HG02623 (cell line): ENCODE measurements around the gene PRELP.
"Not testable (repeated sequence)": the region's sequence is repeated elsewhere in the genome, so short reads cannot be mapped to it uniquely, and the experiment has no call there.

Source experiments
- ATAC-seq: cut with Tn5 transposase; IDR thresholded peaks from one replicate; pipeline ENCODE4 v1.9.1; 2021; ENCODE audit warnings: moderate library complexity; ENCODE audit not compliant: unreplicated experiment

Gene PRELP

DNA sequence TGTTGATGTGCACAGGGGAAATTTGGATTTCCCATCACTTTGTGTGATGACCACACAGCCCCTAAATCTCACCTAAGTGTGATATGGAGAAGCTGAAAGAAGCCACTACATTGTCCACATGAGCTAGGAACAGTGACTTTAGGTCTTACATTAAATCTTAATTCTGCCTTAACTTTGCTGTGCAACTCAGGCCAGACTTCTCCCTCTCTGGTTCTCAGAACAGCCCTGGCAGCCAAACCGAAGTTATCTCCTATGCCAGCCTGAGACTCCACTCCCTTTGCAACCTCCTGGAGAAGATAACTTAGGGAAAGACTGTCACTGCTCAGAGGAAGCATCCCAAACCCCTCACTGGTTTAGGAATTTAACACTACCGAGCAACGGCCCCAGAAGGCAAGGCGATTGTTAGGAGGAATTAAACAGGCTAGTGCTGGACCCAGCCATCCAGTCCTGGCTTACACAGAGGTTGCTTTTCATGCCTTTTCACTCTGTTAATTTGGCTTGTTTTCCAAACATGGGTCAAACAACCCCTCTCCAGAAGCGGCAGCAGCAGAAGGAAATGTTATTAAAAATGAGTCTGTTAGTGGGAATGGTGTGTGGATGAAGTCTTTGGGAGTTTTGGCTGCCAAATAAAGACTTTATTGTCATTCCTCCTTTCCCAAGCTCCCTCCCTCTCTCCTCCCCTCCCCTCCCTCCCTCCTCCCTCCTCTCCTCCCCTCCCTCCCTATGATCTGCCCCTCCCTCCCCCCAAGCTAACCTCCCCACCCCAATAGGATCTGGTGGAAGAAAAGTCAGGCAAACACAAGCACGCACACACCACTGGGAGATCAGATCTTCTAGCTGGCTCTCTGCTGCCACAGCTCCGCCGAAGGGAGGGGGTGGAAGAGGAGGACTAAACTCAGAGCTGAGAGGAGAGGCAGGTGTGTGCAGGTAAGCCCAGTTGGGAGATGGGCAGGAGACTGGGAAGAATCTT lies at the start of gene PRELP:
PRELP (plus strand) TSS at position 795 of the 970 bp plus-strand sequence. CDS start 7,379 bp downstream, outside the sequence.
- ATAC-seq: no peak

DNA sequence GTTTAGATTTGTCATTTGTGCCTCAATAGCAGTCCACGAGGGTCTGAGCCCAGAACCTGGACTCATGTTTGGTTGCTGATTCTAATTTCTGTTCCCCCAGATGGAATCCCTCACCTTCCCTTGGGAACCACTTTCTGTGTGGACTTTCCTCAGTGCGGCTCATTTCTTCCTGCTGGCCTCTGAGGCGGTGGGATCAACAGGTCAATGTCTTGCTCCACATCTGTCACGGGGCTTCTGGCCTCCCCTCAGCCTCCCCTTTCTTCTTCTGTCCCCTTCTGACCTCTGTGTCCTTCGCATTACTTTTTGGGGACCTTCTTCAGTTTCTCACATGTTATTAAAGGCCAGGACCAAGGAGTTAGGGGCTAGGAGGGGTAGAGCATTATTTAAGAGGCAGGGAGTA lies 49.2 kb upstream of the PRELP start:
- no peak for ATAC-seq

DNA sequence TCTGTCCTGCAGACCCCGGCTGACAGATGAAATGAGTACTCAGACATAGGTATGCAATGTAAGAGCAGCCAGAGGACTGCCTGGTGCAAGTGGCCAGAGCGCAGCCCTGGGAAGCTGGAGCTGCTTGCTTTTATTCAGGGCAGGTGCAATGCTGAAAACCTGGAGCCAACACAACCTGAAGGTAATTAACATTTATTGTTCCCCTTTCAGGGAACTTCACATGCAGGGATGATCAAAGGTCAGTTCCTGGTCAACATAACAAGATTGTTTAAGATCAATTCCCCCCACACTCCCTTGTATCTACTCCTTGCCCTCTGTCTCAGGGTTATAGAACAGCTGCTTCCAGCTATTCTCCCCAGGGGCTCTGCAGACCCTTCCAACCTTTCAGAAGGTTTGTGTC lies 48.7 kb upstream of the PRELP start:
- no peak for ATAC-seq

DNA sequence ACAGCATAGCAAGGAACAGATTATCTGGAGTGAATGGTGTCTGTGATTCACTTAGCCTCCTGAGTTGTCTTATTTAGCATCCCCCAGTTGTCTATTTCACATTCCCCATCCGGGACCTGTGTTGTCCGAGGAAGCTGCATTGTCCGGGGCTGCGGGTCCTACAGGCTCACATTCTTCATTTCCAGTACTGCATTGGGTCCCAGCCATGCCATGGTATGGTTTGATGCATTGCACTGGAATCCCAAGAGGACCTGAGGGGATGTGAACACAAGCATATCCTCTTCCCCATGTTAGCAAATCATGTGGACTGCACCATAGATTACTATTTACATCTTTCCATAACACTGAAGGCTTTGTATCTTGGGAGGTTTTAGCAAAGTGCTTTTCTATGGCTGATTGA lies 48.2 kb upstream of the PRELP start:
- no peak for ATAC-seq

DNA sequence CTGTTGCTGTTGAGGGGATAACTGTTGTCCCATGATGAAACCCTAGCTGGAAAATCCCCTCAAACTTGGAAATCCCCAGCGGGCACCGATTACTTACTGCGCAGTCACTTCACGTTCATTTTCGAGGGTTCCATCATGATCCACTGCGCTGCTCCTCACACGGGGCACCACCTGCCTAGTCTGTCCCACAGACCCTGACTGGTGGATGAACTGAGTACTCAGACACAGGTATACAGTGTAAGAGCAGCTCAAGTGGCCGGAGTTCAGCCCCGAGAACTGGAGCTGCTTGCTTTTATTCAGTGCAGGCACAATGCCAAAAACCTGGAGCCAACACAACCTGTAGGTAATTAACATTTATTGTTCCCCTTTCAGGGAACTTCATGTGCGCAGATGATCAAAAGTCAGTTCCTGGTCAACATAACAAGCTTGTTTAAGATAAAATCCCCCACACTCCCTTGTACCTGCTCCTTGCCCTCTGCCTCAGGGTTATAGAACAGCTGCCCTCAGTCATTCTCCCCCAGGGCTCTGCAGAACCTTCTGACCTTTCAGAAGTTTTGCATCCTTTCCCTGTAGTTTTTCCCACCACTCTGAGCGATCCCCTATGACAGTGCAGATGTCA lies 46.5 kb upstream of the PRELP start:
- no peak for ATAC-seq

DNA sequence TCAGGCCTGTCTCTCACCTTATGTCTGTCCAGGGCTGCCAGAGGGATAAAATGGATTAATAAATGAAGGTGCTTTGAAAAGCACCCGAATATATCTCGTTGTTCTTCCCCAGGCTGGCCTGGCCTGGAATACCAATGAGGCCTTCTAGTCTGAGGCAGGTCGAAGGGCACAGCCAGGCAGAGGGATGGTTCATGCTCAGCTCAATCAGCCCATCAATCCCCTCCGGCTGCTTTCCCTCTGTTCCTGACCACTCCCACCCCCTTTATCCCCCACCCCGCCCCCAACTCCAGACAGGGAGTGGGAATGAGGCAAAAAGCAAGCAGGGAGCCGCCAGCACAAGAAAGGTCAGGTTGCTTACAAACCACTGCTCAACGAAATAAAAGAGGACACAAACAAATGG lies 40.0 kb upstream of the PRELP start:
- no peak for ATAC-seq

DNA sequence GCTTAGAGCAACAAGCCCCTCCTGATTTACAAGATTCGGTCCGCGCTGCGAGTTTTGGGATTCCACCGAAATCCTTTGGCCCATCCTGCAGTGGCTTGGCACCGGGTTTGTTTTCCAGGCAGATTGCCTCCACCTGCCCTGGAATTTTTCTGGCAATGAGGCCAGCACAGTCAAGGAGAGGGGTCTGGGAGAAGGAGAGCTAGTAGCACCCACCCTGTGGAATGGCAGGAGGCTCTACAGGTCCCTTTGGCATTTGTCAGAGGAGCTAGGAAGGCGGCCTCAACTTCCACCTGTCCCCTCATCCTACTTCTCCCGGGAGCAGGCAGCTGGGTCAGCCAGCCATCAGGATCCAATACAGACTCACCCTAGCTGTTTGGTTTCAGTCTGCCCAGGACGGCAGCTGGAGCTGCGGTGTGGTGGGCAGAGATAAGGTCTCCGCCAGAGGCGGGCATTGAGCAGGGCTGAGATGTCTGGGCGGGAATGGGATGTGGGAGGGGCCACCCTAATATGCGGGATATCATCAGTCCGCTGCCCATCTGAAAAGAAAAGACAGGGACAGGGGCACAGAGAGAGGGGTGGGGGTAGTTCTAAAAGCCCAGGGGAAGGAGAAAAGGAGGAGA lies 37.8 kb upstream of the PRELP start:
- no peak for ATAC-seq

DNA sequence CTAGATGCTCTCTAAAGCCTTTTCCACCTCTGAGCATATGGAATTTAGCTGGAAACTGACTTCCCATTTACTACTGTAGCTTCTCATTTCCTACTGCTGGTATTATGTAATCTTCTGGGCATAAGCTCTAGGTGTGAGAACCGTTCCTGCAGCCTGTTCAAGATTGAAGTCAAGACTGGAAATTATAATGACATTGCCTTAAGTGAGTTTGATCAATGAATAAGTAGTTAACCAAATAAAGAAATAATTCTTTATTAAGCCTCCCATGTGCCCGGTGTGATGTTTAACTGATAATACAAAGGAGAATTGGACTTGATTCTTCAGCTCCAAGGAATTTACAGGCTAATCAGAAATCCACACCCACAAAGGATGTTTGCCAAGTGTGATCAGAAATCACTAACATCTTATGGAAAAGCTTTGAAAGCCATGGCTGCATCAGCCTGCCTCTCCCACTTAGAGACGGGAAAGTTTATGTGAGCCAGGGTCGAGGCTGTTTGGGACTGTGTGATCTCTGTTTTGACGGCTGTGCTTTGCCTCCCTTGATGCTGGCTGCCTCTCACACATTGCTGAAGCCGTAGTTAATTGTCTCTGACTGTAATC lies 36.4 kb upstream of the PRELP start:
- no peak for ATAC-seq

DNA sequence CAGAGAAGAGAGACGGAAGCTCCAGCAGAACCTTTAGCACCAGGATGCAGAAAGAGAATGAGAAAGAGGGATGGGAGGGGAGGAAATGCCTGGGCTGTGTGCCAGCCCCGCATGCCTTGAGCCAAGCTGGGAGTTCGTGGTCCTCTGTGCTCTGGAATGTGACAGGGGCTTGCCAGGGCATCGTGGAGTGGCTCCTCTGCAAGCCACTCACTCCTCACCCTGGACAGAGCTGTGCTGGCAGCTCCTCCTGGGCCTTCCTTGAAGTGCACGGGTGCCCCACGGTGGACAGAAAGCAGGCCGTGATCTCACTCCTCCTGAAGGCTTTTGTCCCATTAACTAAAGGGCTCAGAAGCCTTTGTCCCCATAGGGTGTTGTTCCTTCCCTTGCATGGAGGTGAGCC lies 34.8 kb upstream of the PRELP start:
- no peak for ATAC-seq

DNA sequence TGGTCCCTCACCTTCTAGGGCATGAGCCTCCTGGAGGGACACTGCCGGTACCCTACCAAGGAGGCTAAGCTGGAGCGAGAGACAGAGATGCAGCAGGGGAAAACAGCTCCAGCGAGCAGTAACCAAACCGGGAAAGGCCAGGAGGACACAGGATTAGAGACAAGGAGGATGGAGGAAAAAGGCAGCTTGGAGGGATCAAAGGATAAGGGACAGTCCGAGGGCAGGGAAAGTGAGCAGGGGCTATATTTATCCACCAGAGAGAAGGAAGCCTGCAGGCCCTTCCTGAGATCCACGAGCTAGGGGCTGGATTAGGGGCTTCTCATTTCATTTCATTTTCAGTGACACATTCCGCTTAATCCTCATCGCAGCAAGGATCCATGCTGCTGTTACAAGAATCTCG lies 33.8 kb upstream of the PRELP start:
- ATAC-seq: no peak

DNA sequence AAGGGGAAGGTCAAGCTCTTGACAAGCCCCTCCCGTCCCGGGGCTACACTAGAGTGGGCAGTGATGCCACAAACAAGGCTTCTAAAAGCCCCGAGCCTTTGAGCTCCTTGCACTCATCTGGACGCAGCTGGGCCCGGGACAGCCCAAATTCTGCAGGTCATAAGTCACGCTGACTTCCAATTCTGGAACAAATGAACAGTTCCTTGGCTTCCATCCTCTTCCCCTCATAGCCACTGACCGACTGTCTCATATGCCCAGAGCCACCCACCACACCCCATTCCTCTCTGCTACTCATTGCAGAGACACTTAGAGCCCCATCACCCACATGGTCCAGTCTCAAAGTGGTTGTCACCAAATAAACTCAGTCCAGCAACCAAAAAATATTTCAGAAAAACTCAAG lies 32.8 kb upstream of the PRELP start:
- no peak for ATAC-seq

DNA sequence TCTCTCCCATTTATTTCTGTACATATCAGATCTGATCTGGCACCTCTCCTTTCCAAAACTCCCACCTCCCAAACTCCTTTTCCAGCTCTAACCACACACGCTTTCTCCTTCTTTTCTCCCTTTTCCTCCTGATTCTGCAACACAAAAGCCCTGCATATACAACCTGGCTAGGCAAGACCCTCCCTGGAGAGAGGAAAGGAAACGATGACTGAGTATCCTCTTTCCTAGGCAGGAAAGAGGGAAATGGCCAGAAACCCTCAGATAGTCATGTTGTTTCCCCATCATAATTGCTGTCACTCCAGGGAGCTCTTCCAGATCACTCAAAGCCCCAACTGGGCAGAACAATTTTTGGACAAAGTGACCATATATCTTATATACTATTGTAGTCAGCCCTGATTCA lies 32.3 kb upstream of the PRELP start:
- no peak for ATAC-seq

DNA sequence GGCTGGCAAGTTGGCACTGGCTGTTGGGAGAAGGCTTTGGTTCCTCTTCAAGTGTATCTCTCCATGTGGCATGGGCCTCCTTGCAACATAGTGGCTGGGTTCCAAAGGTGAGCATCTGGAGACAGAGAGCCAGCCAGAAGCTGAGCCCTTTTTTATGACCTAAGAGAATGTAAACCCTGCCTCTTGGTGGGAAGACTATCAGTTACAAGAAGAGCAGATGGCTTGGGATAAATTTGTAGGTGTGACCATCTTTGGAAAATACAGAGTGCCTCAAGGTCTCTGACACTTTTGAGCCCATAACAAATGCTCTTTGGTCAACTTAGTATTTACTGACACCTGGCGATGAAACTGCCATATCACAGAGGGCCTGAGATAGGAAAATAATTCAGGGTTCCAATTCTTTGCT lies 31.4 kb upstream of the PRELP start:
- ATAC-seq: no peak

DNA sequence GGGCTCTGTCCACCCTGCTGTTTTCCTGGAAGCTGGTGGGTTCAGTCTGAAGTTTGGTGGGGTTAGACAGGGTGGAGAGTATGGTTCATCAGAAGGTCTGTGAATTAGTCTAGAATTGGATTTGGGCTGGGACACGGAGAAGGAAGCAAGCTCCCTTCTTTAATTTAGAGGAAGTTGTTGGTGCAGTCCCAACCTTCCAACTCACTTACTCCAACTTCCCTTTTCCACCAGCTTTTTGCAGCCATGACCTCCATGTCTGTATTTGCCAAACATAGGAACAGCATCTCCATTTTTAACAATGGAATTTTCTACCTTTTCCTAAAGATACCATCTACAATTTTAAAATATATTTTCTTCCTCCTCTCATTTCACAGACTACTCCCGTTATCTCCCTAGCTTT lies 28.5 kb upstream of the PRELP start:
- no peak for ATAC-seq

DNA sequence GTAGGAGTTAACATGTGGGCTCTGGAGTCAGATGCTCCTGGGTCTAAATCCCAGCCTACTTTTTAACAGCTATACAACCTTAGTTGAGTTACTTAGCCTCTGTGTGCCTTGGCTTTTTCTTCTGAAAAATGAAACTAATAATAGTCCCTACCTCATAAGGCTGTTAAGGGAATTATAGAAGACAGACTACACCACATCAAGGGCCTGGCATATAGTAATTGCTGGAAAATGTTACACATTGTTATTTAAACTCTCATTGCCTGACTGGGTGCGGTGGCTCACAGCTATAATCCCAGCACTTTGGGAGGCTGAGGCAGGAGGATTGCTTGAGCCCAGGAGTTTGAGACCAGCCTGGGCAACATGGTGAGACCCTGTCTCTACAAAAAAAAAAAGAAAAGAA lies 28.0 kb upstream of the PRELP start:
- not testable (repeated sequence) for ATAC-seq

DNA sequence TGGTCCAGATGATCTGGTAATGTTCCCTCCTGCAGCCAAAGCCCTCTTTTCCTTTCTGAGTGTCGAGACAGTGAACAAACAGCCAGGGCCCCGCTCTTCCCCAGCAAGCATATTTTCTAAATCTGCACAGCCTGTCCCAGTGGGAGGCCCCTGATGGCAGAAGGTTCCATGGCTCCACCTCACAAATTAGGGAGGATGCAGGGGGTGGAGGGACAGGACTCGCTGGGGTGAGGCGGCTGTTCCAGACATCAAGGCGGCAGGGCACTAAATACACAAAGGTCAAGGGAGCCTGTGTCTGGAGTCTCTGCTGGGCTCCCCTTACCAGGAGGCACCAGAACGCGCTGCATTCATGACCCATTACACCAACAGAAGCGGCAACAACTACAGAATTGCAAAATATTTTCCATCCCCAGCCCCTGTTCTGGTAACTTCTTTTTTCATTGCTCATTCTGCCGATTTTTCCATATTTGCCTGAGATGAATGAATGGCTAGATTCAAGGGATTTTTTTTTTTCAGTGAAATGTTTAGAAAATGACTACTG lies 27.0 kb upstream of the PRELP start:
- no peak for ATAC-seq

DNA sequence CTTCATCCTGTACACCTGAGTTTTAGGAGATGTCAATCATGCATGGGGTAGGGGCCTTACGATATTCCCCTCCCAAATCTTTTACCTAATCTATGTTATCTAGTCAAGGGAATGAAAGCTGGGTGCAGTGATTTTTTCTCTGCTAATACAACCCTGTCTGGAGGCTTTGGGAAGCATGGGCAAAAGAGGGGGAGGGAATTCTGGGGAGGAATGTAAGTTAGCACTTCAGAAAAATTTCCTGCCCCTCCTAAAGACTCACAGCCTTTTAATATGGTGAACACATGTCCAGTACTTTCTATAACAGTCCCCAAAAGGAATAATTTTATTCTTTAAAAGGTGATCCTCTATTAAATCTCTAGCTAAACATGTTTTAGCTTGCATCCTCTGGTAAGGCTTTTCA lies 25.6 kb upstream of the PRELP start:
- ATAC-seq: no peak

DNA sequence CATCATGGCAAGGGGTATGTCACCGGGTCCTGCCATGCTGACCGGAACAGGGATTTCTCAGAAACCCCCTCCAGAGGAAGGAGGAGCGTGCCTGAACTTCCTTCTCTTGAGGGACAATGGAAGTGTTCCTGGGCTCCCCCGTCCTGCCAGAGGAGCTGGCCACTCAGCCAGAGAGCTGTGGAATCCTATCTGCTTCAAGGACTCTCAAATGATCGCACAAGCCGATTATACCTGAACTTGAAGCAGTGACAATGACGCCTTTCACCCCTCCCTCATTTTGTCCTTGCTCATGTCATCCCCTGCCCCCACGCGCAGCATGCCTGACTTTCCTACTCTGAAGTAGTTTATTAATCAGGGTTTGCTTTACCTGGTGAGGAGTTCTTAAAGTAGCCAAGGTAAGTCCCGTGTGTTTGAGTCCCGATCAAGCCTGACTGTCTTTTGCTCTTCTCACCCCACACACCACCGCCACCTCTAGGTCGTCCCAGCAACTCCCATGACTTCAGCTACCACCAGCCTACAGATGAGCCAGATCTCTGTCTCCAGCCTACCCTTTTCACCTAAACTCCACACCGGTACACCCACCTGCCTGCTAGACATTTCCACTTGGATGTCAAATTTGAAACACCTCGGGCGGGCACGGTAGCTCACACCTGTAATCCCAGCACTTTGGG lies 25.0 kb upstream of the PRELP start:
- ATAC-seq: no peak

DNA sequence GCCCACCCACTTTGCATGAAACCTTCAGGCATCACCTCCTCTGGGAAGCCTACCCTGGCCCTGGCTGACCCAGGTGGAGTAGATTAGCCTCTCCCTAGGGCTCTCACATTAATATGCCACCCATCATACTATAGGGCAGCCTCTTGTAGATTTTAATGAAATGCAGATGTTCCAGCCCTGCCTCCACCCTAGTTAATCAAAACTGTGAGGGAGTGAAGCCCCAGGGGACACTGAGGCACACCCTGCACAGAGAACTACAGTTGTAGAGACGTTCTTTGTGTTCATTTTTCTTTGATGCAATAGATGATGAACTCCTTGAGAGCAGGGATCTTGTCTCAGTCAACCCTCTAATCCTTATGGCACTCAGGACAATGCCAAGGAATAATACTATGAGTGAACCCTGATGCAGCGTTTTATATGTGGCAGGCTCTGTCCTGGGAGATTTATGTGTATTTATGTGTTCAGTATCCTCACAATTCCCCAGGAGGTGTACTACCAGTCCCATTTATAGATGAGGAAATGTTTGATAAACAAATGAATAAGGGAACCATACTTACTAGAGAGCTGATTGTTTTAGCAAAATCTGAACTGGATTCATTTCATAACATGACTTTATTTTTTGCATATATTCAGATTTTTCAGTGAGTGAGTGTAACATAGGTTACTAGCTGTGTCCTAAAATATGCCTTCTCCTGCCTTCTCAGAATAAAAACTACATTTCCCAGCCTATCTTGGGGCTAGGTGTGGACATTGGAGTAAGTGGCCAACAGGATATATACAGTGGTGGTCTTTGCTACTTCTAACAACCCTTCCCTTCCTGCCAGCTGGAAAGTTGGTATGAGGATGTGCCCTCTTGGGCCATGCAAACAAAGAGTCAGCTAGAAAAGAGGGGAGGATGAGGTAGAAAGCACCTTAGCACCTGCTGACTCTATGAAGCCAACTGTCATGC lies 23.5 kb upstream of the PRELP start:
- ATAC-seq: no peak

DNA sequence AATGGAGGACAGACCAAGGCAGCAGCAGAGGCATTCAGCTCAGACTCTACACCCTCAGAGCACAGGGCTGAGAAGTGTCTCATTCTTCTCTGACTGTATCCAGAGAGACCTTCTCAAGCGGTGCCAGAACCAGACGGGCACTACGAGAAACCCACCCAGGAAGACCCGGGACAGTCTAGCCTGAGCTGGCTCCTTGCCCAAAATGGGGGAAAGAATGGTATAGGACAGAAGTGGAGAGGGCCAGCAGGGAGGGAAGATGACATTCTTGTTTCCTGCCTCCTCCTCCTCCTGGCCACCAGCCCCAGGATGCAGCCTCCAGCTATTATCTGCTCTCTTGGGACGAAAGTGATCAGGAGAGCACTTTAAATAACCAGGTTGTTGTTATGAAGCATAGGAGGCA lies 22.6 kb upstream of the PRELP start:
- ATAC-seq: no peak
